GM18861 (cell line): ENCODE data around the gene E2F4.
A peak's percentile ranks its signal among the peaks of the same experiment; 100 is the strongest.

Experiments used
- ATAC-seq: cut with Tn5 transposase; IDR thresholded peaks from one replicate; pipeline ENCODE4 v1.9.1; 2021; ENCODE audit not compliant: unreplicated experiment

The E2F4 gene

DNA sequence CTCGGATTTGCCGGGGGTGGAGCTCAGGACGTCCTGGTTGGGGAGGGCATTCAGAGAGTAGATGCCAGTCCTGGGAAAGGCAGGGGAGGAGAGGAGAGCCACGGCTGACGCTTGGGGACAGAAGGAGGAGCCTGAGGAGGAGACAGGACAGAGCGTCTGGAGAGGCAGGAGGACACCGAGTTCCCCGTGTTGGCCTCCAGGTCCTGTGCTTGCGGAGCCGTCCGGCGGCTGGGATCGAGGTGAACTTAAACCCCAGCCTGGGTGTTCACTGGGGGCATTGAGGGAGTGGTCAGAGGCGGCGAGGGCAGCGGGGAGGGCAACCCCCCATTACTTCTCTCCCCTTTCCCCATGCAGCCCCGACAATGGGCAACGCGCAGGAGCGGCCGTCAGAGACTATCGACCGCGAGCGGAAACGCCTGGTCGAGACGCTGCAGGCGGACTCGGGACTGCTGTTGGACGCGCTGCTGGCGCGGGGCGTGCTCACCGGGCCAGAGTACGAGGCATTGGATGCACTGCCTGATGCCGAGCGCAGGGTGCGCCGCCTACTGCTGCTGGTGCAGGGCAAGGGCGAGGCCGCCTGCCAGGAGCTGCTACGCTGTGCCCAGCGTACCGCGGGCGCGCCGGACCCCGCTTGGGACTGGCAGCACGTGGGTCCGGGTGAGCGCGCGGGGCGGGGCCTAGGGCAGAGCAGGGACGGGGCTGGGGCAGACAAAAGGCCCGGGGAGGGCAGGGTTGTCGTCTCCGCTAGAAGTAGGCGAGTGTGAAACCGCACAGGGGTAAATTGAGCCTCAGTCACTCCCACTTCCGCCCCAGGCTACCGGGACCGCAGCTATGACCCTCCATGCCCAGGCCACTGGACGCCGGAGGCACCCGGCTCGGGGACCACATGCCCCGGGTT, 17.9 kb upstream of the E2F4 start:
- ATAC-seq: peak; percentile 34

DNA sequence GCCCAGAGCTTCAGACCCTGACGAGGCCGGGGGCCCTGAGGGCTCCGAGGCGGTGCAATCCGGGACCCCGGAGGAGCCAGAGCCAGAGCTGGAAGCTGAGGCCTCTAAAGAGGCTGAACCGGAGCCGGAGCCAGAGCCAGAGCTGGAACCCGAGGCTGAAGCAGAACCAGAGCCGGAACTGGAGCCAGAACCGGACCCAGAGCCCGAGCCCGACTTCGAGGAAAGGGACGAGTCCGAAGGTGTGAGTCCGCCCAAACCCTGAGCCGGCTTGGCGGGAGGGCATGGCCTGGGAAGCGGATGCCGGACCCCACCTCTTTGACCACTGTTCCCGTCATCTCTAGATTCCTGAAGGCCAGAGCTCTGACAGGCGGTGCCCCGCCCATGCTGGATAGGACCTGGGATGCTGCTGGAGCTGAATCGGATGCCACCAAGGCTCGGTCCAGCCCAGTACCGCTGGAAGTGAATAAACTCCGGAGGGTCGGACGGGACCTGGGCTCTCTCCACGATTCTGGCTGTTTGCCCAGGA, 17.2 kb upstream of the E2F4 start:
- ATAC-seq: no peak

DNA sequence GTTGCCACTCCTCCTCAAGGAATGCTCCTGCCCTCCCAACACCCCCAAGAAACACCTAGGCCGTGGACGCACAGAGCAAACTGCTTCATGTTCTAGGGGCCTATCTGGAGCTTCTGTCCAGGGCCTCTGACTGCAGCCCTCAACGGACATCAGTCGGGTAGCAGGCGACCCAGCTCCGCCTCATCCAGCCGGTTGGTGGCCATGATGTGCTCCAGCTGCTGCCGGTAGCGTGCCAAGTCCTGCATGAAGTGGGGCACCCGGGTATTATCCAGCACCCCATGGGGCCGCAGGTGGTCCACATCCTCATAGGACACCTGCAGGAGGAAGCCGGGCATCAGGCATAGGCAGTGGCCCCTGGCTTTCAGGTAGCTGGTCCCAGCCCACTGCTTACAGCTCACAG, 15.3 kb upstream of the E2F4 start:
- no peak for ATAC-seq

DNA sequence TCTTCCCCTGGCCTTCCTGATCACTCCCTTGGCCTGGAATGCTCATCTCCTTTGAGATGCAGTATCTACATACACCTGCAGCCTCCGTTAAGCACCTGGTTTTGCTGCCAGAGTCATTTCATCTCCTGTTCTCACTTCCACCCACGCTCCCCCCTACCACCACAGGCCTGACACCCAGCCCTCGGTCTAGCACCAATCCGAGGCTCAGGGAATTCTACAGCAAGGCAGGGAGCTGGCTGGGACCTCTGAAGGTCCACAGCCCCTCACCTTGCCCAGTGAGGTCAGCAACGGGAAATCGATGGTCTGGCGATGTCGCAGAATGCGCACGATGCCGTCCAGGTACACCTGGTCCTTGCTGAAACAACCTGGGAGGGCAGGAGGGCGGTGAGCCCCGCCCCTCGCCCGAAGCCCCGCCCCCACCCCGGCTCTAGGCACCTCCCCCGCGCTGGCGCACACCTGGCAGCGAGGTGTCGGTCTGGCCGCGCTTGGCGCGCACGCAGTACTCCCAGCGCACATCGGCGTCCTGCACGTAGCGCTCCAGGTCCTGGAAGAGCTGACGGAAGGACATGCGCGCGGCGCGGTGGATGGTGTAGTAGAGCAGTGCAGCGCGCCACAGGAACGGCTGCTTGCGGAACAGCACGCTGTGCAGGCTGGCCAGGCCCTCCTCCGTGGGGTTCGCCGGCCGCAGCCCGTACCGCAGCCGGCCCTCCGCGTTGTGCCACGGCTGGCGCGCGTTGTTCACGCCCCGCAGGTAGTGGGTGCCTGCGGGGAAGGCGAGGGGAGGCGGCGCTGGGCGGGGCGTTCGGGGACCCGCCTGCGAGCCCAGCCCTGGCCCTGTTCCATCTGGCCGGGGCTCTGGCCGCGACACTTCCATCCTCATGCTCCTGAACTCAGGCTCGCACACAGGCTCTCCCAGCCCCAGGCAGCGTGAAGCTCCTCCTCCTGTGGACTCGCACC, 13.9 kb upstream of the E2F4 start:
- no peak for ATAC-seq

DNA sequence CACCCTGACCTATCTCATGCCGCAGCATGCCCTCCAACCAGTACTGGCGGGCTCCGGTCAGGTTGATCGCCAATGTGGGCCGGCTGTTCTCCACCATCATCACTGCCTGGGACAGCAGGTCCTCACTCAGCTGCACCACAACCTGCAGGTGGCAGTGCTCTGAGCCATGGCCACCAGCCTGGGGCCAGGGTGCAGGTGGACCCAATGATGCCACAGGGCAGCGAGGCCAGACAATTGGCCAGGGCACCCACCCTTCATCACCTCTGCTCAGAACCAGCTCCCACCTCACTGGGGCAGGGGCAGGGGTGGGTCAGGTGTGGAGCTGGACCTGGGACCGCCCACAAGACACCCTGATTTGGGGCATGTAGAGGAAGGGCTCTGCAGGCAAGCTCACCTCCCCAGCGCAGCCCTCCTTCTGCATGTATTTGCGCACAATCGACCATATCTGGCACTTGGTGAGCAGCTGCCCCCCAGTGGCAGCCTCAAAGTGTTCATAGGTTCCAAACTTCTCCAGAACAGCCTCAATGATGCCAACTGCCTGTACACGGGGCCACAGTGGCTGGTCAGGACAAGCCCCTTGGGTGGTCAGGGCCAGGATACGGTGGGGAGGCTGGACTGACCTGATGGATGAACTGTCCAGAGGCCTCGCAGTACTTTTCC, 12.4 kb upstream of the E2F4 start:
- no peak for ATAC-seq

DNA sequence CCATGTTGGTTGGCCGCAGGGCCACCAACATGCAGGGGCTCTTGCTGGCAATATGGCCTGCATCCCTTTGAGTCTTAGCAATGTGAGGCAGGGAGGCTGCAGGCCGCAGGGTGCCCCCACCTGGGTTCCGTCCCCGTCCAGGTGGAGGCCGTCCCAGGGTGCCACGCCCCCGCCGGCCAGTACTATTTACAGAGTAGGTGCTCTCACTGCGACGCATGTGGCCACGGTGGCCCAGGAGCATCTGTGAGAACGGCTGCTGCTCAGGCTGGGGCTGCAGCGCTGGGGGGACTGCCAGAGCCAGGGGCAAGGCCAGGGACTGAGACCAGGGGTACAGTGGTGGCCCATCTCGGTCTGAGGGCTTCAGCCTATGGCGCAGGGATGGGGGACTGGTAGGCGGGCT, 11.8 kb upstream of the E2F4 start:
- no peak for ATAC-seq

DNA sequence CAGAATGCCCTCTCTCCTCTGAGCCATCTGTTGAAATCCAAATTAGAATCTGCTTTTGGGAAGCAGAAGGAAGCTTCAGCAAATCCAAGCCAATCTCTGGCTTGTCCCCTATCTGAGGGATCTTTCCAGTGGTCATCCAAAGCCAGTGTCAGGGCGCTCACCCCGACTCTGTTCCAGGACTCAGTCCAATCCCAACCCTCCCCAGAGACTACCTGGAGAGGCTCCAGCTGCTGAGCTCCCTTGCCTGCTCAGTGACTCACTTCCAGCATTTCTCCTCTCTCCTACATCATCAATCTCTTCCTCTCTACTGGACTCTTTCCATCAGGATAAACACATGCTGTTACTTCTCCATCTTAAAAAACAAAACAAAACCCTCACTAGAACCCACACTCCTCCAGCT, 10.6 kb upstream of the E2F4 start:
- no peak for ATAC-seq

DNA sequence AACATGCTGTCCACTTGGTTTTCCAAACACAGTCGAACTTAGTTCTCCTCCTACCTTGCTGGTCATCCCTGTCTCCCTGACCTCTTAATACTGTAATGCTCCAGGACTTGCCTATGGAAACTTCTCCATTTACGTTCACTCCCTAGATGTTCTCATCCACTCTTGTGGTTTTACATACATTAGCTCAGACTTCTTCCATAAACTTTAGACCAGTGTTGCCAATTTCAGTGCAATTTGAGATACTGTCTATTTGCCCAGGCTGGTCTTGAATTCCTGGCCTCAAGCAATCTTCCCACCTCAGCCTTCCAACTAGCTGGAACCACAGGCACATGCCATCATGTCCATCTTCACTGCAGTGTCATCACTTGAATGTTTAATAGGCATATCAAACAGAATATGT, 9.7 kb upstream of the E2F4 start:
- no peak for ATAC-seq

DNA sequence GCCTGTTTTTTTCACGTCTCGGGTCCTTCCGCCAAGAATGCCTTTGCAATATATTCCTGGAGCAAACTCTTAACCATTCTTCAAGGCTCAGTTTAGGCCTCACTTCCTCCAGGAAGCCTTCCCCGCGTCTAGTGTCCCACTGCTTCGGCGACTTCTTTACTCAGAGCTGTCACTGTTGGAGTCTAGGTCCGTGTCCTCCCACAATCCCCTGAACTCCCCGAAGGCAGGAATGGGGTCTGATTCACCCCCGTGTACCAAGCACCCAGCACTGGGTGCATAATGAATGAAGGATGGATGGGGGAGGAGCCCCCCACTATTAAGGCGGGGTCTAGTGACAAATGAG, 8.7 kb upstream of the E2F4 start:
- ATAC-seq: no peak

DNA sequence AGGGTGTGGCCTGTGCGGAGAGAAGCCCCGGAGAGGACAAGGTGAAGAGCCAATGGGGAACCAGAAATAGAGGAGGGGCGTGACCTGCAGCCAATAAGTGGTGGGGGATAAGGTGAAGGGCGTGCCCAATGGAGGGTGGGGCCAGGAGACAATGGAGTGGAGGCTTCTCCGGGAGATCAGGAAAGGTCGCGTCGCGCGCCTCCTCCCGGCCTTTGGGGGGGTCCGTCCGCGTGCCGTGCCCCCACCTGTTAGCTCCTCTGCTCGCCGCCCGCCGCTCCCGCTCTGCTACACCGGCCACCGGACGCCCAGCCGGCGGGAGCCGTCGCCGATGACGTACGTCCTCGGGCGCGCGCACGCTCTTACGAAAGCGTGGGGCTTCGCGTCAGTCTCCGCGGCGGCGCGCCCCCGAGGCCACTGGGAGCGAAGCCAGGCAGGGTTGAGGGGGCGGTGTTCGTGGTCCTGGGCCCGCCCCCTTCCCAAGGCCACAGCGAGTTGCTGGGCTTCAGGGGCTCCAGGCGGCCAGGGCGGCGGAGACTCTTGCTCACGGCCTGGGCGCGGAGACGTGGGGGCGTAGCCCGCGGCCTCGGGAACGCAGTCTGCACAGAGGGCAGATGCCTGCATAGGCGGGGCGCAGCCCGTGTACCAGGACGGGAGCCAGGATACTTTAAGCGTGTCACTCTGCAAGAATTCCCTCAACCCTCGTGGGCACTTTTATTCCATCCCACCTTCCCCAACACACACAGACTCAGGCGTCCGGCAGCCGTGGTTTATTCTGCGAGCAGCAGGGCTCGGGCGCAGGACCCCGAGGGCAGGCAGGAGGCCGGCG, 8.1 kb upstream of the E2F4 start, which contains the start of gene MATCAP1:
TSS of gene MATCAP1 (minus strand) at position 337 of the 826 bp plus-strand sequence. CDS start 3,353 bp downstream, outside the sequence.
- peak; percentile 71 for ATAC-seq

DNA sequence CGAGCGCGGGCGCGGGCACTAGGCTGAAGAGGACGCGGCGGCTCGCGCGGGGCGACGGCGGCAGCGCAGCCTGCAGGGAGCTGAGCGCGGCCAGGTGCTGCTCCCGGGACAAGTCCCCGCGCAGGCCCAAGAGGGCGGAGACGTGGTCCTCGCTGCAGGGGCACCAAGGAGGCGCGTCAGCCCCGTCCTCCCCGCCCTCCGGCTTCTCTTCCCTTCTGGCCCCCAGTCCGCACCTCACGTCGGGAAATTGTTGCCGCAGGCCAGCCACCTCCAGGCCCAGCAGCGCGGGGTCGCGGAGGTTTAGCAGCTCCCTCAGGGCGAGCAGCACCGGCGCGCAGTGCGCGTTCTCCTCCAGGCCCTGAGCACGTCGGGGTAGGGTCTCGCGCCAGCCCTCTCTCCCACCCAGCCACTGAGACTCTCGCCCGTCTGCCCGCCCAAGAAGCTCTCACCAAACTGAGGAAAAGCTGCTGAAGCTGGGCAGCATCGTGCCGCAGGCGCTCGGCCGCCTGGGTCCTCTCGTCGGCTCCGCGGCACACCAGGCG, 7.4 kb upstream of the E2F4 start:
- no peak for ATAC-seq

DNA sequence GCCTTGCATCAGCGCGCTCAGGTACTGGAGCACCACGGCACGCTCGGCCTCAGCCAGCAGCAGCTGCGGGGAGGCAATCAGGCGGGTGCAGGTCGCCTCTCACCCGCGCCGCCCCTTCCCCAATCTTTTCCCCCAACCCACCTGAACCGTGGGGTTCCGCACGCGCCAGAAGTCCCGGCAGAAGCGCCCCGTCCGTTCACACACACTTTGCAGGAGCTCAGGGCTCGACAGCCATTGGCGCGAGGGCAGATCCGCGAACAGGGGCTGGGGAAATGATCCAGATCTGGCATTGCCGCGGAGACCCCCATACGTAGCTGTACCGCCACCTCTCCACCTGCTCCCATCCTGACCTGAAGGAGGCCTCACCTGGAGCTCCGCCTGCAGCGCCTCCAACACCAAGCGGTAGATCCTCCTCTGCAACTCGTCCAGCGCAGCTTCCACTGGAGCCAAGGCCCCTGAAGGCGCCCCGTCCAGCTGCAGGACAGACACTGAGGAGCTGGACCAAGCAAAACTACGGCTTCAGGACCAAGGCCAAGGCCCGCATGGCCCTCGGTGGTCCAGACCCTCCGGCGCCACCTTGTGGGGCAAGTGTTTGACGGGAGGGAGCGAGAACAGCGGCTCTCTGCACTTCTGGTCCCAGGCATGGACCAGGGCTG, 6.8 kb upstream of the E2F4 start:
- ATAC-seq: peak; percentile 27

DNA sequence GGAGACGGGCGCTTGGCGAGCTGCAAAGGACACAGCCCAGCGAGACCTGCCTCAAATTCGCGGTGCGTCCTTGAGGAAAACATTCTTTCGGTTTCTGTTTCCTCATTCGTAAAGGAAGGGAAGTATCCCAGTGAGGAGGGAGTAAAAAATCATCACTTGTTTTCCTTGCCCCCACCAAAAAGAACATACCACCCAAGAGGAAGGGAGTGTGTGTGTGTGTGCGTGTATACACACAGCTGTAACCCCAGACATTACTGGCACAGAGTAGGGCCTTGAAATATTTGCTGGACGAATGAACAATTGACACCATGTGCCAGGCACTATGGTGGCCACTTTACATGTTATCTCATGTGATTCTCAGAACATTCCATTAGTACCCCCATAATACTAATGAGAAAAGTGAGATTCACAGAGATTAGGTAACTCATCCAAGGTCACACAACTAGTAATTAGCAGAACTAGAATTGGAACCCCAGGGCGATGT, 6.3 kb upstream of the E2F4 start:
- no peak for ATAC-seq

DNA sequence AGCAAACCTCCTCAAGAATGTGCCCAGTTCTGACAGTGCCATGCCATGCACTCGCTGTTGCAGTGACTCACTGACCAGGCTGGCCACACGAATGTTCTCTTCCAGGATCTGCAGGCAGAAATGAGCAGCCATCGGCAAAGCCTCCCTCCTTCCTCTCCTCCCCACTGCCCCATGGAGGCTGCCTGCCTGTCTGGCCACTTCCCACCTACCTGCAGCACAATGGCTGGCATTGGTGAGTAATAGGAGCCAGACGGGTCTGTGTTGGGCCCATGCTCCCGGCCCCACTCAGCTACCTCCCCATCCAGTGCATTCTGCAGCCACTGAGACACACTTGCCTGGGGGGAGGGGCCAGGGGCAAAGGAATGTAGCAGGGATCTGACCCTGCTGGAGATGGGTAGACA, 5.4 kb upstream of the E2F4 start:
- ATAC-seq: no peak

DNA sequence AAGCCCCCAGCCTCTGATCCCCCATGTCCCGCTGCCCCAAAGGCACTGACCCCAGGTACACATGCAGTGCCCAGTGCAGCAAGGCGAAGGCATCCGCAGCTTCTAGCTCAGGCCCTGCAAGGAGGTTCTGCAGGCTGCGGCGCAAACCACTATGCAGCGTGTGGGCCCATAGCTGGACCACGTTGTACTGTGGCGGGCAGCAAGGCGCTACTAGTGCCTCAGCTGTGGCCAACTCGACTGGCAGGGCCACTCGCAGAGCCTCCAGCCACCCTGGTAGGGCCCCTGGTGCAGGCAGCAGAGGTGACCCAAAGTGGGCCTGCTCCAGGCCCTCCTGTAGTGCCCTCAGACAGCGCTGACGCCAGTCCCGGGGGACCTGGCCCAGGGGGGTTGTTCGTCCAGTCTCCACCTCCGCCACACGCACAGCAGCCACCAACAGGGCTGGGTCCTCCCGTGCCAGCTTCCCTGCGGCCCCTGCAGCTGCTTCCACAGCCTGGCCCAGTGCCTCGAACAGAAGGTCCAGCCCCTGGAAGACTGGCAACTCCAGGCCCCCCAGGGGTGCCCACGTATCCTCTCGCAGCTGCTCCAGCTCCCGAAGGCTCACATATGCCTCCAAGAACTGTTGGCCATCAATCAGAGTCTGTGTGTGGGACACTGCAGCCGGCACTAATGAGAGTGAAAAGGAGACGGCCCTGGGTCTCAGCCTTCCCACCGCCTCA, 4.6 kb upstream of the E2F4 start:
- ATAC-seq: no peak

DNA sequence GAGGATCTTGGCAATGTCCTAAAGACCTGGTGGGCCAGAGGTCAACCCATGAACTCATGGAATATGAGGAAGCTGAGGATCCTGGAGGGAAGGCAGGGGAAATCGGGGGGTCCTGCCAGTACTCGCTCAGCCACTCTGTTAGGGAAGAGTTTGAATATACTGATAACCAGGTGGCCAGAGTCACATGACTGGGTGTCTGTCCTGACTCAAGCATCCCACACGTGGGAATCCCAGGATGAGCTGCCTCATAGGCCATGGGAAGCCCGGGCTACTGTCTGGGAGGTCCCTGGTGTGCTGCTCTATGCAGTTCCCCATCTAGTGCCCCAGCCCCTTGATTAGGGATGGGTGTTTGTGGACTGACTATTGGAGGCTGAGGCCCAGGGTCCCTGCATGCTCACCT, 3.6 kb upstream of the E2F4 start:
- ATAC-seq: no peak

DNA sequence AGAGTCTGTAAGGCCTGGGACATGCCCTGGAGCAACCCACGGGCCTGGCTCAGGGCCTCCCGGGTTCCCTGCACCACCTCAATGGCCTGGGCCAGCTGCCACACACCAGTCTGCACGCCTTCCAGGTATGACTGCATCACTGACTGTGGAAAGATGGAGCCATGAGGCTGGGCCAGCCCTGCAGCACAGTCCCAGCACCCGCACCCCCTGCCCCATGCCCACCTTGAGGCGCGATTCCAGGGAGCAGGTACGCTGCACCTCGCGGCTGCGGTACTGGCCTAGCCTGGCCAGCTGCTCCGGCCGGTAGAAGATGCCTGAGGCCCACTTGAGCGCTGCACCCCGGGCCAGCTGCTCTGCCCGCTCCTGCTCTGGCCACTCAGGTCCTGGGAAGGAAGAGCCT, 3.2 kb upstream of the E2F4 start:
- ATAC-seq: no peak

DNA sequence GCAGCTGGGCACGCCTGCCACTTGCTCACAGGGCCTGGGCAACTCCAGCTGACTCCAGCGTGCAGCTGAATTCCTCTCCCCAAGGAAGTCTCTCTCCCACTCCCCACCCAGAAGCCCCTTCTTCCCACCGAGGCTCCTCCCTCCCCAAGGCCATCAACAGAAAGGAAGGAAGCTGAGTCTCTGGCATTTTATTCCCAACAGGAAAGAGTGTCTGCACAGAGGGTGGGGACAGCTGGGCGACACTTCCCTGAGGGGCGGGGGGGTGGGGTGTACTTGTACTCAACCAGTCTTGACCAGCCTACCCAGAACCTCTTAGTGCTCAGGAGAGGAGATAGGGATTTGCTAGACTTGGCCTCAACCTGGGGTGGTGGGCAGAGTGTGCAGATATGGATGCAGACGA, 1.9 kb upstream of the E2F4 start, which contains the start of gene EXOC3L1:
TSS of gene EXOC3L1 (minus strand) at position 96 of the 400 bp plus-strand sequence. CDS start 460 bp downstream, outside the sequence.
- ATAC-seq: no peak
